Osteocyte (in vitro differentiated cells): ENCODE measurements around the gene HSPB8. TPM values are rescaled to one million over a fixed set of nuclear protein-coding genes. Genes with fewer than 3 reads are reported as not detected.

Source experiments
- DNase-seq: peaks from one replicate; pipeline ENCODE4 v3.0.0; 2021; ENCODE audit warnings: mixed read lengths; ENCODE audit not compliant: unreplicated experiment; ENCODE audit errors: extremely low spot score
- H3K27ac Mint-ChIP-seq: one replicate; pipeline ENCODE4 v1.8.0; 2021; ENCODE audit warnings: mild to moderate bottlenecking, mixed read lengths; ENCODE audit not compliant: unreplicated experiment
- H3K27me3 Mint-ChIP-seq: one replicate; pipeline ENCODE4 v1.8.0; 2021; ENCODE audit warnings: mixed read lengths; ENCODE audit not compliant: unreplicated experiment
- H3K36me3 Mint-ChIP-seq: one replicate; pipeline ENCODE4 v1.8.0; 2021; ENCODE audit warnings: mixed read lengths; ENCODE audit not compliant: unreplicated experiment
- H3K4me1 Mint-ChIP-seq: one replicate; pipeline ENCODE4 v1.8.0; 2021; ENCODE audit warnings: mixed read lengths; ENCODE audit not compliant: unreplicated experiment
- H3K4me3 Mint-ChIP-seq: one replicate; pipeline ENCODE4 v1.8.0; 2021; ENCODE audit warnings: mild to moderate bottlenecking, moderate library complexity, mixed read lengths; ENCODE audit not compliant: unreplicated experiment
- H3K9me3 Mint-ChIP-seq: one replicate; pipeline ENCODE4 v1.8.0; 2021; ENCODE audit warnings: mixed read lengths; ENCODE audit not compliant: unreplicated experiment
- total RNA-seq: library from RNA; stranded (reverse); gene quantifications from 2 replicates; pipeline ENCODE4 v1.2.1, GENCODE V29; 2021
- TF ChIP-seq, protein P1 (sequence below): fragments of 200-600 bp; sonication (generic); IDR thresholded peaks from 2 replicates; pipeline ENCODE4 v1.5.0; 2021; ENCODE audit warnings: antibody characterized with exemption, mild to moderate bottlenecking, moderate library complexity

Gene HSPB8
- total RNA-seq, 1 donor from 2014 or later = 2.0 TPM

- no peak for DNase-seq
- no peaks in the 10 kb centered on the region for H3K4me1 Mint-ChIP-seq
- peaks cover 3% of the 10 kb centered on the region for H3K27me3 Mint-ChIP-seq
- no peak overlapping the region for H3K4me3 Mint-ChIP-seq
- no peaks in the 10 kb centered on the region for H3K36me3 Mint-ChIP-seq
- TF ChIP-seq, protein P1, sequence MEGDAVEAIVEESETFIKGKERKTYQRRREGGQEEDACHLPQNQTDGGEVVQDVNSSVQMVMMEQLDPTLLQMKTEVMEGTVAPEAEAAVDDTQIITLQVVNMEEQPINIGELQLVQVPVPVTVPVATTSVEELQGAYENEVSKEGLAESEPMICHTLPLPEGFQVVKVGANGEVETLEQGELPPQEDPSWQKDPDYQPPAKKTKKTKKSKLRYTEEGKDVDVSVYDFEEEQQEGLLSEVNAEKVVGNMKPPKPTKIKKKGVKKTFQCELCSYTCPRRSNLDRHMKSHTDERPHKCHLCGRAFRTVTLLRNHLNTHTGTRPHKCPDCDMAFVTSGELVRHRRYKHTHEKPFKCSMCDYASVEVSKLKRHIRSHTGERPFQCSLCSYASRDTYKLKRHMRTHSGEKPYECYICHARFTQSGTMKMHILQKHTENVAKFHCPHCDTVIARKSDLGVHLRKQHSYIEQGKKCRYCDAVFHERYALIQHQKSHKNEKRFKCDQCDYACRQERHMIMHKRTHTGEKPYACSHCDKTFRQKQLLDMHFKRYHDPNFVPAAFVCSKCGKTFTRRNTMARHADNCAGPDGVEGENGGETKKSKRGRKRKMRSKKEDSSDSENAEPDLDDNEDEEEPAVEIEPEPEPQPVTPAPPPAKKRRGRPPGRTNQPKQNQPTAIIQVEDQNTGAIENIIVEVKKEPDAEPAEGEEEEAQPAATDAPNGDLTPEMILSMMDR = no peak
- no peaks in the 10 kb centered on the region for H3K9me3 Mint-ChIP-seq
- H3K27ac Mint-ChIP-seq = no peak overlapping the region
Observed at GRCh38 chr12:119200601-119201000, 21.9 kb downstream of the HSPB8 start.

- H3K27ac Mint-ChIP-seq = no peak overlapping the region
- peaks cover 3% of the 10 kb centered on the region for H3K27me3 Mint-ChIP-seq
- DNase-seq = no peak
- no peaks in the 10 kb centered on the region for H3K9me3 Mint-ChIP-seq
- no peaks in the 10 kb centered on the region for H3K4me1 Mint-ChIP-seq
- H3K36me3 Mint-ChIP-seq = no peaks in the 10 kb centered on the region
- no peak overlapping the region for H3K4me3 Mint-ChIP-seq
- TF ChIP-seq, protein P1 = no peak
Observed at GRCh38 chr12:119201789-119202543, 23.2 kb downstream of the HSPB8 start.

- TF ChIP-seq, protein P1 = no peak
- Mint-ChIP-seq H3K4me3 (no peak overlapping the region), H3K27ac (no peak overlapping the region), H3K27me3 (peaks cover 3% of the 10 kb centered on the region), H3K9me3 (no peaks in the 10 kb centered on the region), H3K4me1 (no peaks in the 10 kb centered on the region), H3K36me3 (no peaks in the 10 kb centered on the region)
- no peak for DNase-seq
Observed at GRCh38 chr12:119202544-119202943, 23.8 kb downstream of the HSPB8 start.

GRCh38 chr12:119204131-119204530 lies 25.4 kb downstream of the HSPB8 start:
- DNase-seq = no peak
- Mint-ChIP-seq H3K36me3 (no peaks in the 10 kb centered on the region), H3K27me3 (peaks cover 3% of the 10 kb centered on the region), H3K4me1 (no peaks in the 10 kb centered on the region), H3K9me3 (no peaks in the 10 kb centered on the region), H3K27ac (no peak overlapping the region), H3K4me3 (no peak overlapping the region)
- TF ChIP-seq, protein P1 = no peak

- H3K9me3 Mint-ChIP-seq = no peaks in the 10 kb centered on the region
- H3K4me1 Mint-ChIP-seq = no peaks in the 10 kb centered on the region
Observed at GRCh38 chr12:119204671-119205285, 26.0 kb downstream of the HSPB8 start.

More at GRCh38 chr12:119204671-119205285, 26.0 kb downstream of the HSPB8 start:
- H3K27ac Mint-ChIP-seq = no peak overlapping the region
- TF ChIP-seq, protein P1 = no peak
- no peaks in the 10 kb centered on the region for H3K36me3 Mint-ChIP-seq
- H3K27me3 Mint-ChIP-seq = peaks cover 3% of the 10 kb centered on the region
- DNase-seq = no peak
- H3K4me3 Mint-ChIP-seq = no peak overlapping the region
